Caco-2 (cell line): ENCODE results near the gene RABEP2. TPM values are rescaled to one million over a fixed set of nuclear protein-coding genes. Genes with fewer than 3 reads are reported as not detected.

Experiments used
- BruUV-seq: library from RNA; stranded (reverse); fragments of 400-500 nt; replicated peaks from 2 replicates; lab custom pipeline; 2021; lab: Mats Ljungman, UMichigan
- CTCF ChIA-PET: fragments of 300-600 bp; sonication (Branson Sonifier 250); formaldehyde crosslinking; loops from one replicate; lab custom pipeline; 2022; ENCODE audit warnings: antibody characterized with exemption; lab: Charles Lee
- POLR2A ChIA-PET: fragments of 300-600 bp; sonication (Branson Sonifier 250); formaldehyde crosslinking; loops from one replicate; lab custom pipeline; 2022; ENCODE audit warnings: antibody characterized with exemption; lab: Charles Lee
- DNase-seq, 2 experiments: peaks; one replicate each; pipeline versions ENCODE4 v3.0.0 to v3.0.0-alpha.2; 2020 to 2022
- H3K27me3 ChIP-seq: replicated peaks from 2 replicates; pipeline ENCODE4 v1.6.0; 2011; ENCODE audit warnings: low read length; ENCODE audit not compliant: control insufficient read depth, insufficient read depth
- H3K36me3 ChIP-seq: 2 replicates; pipeline ENCODE4 v1.5.1; 2011; ENCODE audit warnings: low read length; ENCODE audit not compliant: control insufficient read depth, insufficient read depth
- H3K4me1 ChIP-seq: fragments of 250-450 bp; sonication (Bioruptor Pico); 2 replicates; pipeline ENCODE4 v1.5.1; 2020; ENCODE audit warnings: mild to moderate bottlenecking
- H3K4me3 ChIP-seq: 2 replicates; pipeline ENCODE4 v1.5.1; 2011; ENCODE audit warnings: low read depth, mild to moderate bottlenecking, control low read depth, low read length
- H3K9me3 ChIP-seq: fragments of 250-450 bp; sonication (Bioruptor Pico); 2 replicates; pipeline ENCODE4 v1.5.1; 2020; ENCODE audit warnings: mild to moderate bottlenecking, moderate library complexity
- H3K27ac Mint-ChIP-seq: one replicate; pipeline ENCODE4 v1.8.0; 2022; ENCODE audit warnings: mixed read lengths; ENCODE audit not compliant: unreplicated experiment
- H3K27me3 Mint-ChIP-seq: one replicate; pipeline ENCODE4 v1.8.0; 2022; ENCODE audit warnings: mixed read lengths; ENCODE audit not compliant: insufficient read depth, unreplicated experiment
- H3K36me3 Mint-ChIP-seq: one replicate; pipeline ENCODE4 v1.8.0; 2022; ENCODE audit warnings: mild to moderate bottlenecking, mixed read lengths; ENCODE audit not compliant: insufficient read depth, unreplicated experiment
- H3K4me1 Mint-ChIP-seq: one replicate; pipeline ENCODE4 v1.8.0; 2022; ENCODE audit warnings: low read depth, mixed read lengths; ENCODE audit not compliant: unreplicated experiment
- H3K4me3 Mint-ChIP-seq: one replicate; pipeline ENCODE4 v1.8.0; 2022; ENCODE audit warnings: mild to moderate bottlenecking, moderate library complexity, mixed read lengths; ENCODE audit not compliant: unreplicated experiment
- H3K9me3 Mint-ChIP-seq: one replicate; pipeline ENCODE4 v1.8.0; 2022; ENCODE audit warnings: mixed read lengths; ENCODE audit not compliant: unreplicated experiment
- CTCF ChIP-seq, 2 experiments: fragments of 200-600 bp in 1 of 2; IDR thresholded peaks; 1 replicate in 1 of 2; 2 replicates in 1 of 2; pipeline versions ENCODE4 v1.5.1 to v1.8.0; 2011 to 2022; ENCODE audit warnings: antibody characterized with exemption in 1 of 2, control low read depth in 1 of 2, inconsistent platforms in 1 of 2, low read depth in 1 of 2, low read length in 1 of 2, mild to moderate bottlenecking in 1 of 2, moderate library complexity in 1 of 2; ENCODE audit not compliant: insufficient read depth in 1 of 2, severe bottlenecking in 1 of 2, unreplicated experiment in 1 of 2
- intact Hi-C: fragments of 100-400 bp; cut with micrococcal nuclease; formaldehyde crosslinking; loops from one replicate; pipeline ENCODE4 v1.10.0; 2022; ENCODE audit not compliant: unreplicated experiment
- total RNA-seq: library from RNA; stranded (reverse); gene quantifications from 2 replicates; pipeline ENCODE4 v1.2.3, GENCODE V29; 2022

RABEP2 gene
- total RNA-seq, 1 experiment from 2014 or later: 22.9 TPM

GRCh38 chr16:28915181-28915580, 9.9 kb downstream of the RABEP2 start:
- TF ChIP-seq CTCF (IDR thresholded peaks at IDR 0.05; ENCODE audit: insufficient read depth in 1 of 2, low read depth in 1 of 2, low read length in 1 of 2, severe bottlenecking in 1 of 2, unreplicated experiment in 1 of 2): no peak
- POLR2A ChIA-PET: no interaction called here
- H3K27ac Mint-ChIP-seq: no peak overlapping the region
- H3K4me3 Mint-ChIP-seq: no peak overlapping the region
- H3K27me3 Mint-ChIP-seq: no peaks in the 10 kb centered on the region
- CTCF ChIA-PET: no interaction called here
- Histone ChIP-seq H3K27me3 (no peaks in the 10 kb centered on the region), H3K4me3 (no peak overlapping the region), H3K36me3 (no peaks in the 10 kb centered on the region; the same call in 1 of the 2 replicates), H3K9me3 (no peaks in the 10 kb centered on the region), H3K4me1 (no peaks in the 10 kb centered on the region)
- H3K9me3 Mint-ChIP-seq: no peaks in the 10 kb centered on the region
- peaks cover 7% of the 10 kb centered on the region for H3K4me1 Mint-ChIP-seq
- no TSS peak for BruUV-seq
- intact Hi-C loops: no loop called here
- peaks cover 36% of the 10 kb centered on the region for H3K36me3 Mint-ChIP-seq
- no peak for DNase-seq

GRCh38 chr16:28913946-28914724, 10.9 kb downstream of the RABEP2 start:
- peaks cover 31% of the 10 kb centered on the region for H3K36me3 Mint-ChIP-seq
- intact Hi-C loops: no loop called here
- BruUV-seq: no TSS peak

GRCh38 chr16:28912558-28912957, 12.5 kb downstream of the RABEP2 start:
- no peaks in the 10 kb centered on the region for H3K9me3 ChIP-seq
- no peaks in the 10 kb centered on the region; the same call in 1 of the 2 replicates for H3K36me3 ChIP-seq
- no peak overlapping the region for H3K4me3 Mint-ChIP-seq
- peaks cover 31% of the 10 kb centered on the region for H3K36me3 Mint-ChIP-seq
- ChIA-PET POLR2A (no interaction called here), CTCF (no interaction called here)
- peaks cover 7% of the 10 kb centered on the region for H3K4me1 Mint-ChIP-seq
- no peak overlapping the region for H3K4me3 ChIP-seq
- no peaks in the 10 kb centered on the region for H3K9me3 Mint-ChIP-seq
- intact Hi-C loops: no loop called here
- no peak overlapping the region for H3K27ac Mint-ChIP-seq
- no peaks in the 10 kb centered on the region for H3K27me3 ChIP-seq
- BruUV-seq: no TSS peak
- no peak for TF ChIP-seq CTCF (IDR thresholded peaks at IDR 0.05; ENCODE audit: insufficient read depth in 1 of 2, low read depth in 1 of 2, low read length in 1 of 2, severe bottlenecking in 1 of 2, unreplicated experiment in 1 of 2)
- no peak for DNase-seq
- no peaks in the 10 kb centered on the region for H3K27me3 Mint-ChIP-seq
- H3K4me1 ChIP-seq: no peaks in the 10 kb centered on the region

More at GRCh38 chr16:28913946-28914724, 10.9 kb downstream of the RABEP2 start:
- ChIA-PET POLR2A (no interaction called here), CTCF (interaction anchor here (1.3 kb wide), 1 partner anchor 10 kb away, joined by 3 read pairs; no protein-coding TSS in a partner anchor)
- no peaks in the 10 kb centered on the region for H3K27me3 ChIP-seq
- Mint-ChIP-seq H3K9me3 (no peaks in the 10 kb centered on the region), H3K4me1 (peaks cover 7% of the 10 kb centered on the region), H3K27me3 (no peaks in the 10 kb centered on the region), H3K27ac (no peak overlapping the region), H3K4me3 (no peak overlapping the region)
- no peaks in the 10 kb centered on the region; the same call in 1 of the 2 replicates for H3K36me3 ChIP-seq
- no peak for DNase-seq
- H3K4me3 ChIP-seq: no peak overlapping the region
- H3K4me1 ChIP-seq: no peaks in the 10 kb centered on the region
- TF ChIP-seq CTCF (IDR thresholded peaks at IDR 0.05; ENCODE audit: insufficient read depth in 1 of 2, low read depth in 1 of 2, low read length in 1 of 2, severe bottlenecking in 1 of 2, unreplicated experiment in 1 of 2): no peak
- no peaks in the 10 kb centered on the region for H3K9me3 ChIP-seq
